CD14-positive monocyte (primary cell): ENCODE results near the gene RBFOX1. TPM values are rescaled to one million over a fixed set of nuclear protein-coding genes. Genes with fewer than 3 reads are reported as not detected.

Experiments
- DNase-seq, 3 donors: peaks; one replicate each; pipeline ENCODE4 v3.0.0-alpha.2; 2011 to 2022
- H2AFZ ChIP-seq: 2 replicates; pipeline ENCODE4 v1.6.0; 2012; ENCODE audit warnings: mild to moderate bottlenecking, low read depth, low read length, inconsistent platforms; ENCODE audit not compliant: insufficient read depth, poor library complexity, severe bottlenecking
- H3K27ac ChIP-seq, 2 donors: 1 replicate in 1 of 2; 2 replicates in 1 of 2; pipeline ENCODE4 v1.5.1; 2012 to 2013; ENCODE audit warnings: low read length in 2 of 2, control low read depth in 1 of 2, inconsistent platforms in 1 of 2, low read depth in 1 of 2, mild to moderate bottlenecking in 1 of 2
- H3K27me3 ChIP-seq, 2 donors: one replicate each; pipeline versions ENCODE4 v1.6.0 to v1.6.1; 2011 to 2013; ENCODE audit warnings: low read length in 2 of 2; ENCODE audit not compliant: control insufficient read depth in 2 of 2, insufficient read depth in 2 of 2
- H3K36me3 ChIP-seq, 2 donors: replicated peaks in 1 of 2; 1 replicate in 1 of 2; 2 replicates in 1 of 2; pipeline versions ENCODE4 v1.5.1 to v1.6.1; 2012 to 2013; ENCODE audit warnings: low read length in 2 of 2, control low read depth in 1 of 2, inconsistent platforms in 1 of 2, mild to moderate bottlenecking in 1 of 2; ENCODE audit not compliant: insufficient read depth in 2 of 2, control insufficient read depth in 1 of 2
- H3K4me1 ChIP-seq, 2 donors: 1 replicate in 1 of 2; 2 replicates in 1 of 2; pipeline versions ENCODE4 v1.5.1 to v1.6.1; 2012 to 2013; ENCODE audit warnings: low read length in 2 of 2, control low read depth in 1 of 2, inconsistent platforms in 1 of 2, mild to moderate bottlenecking in 1 of 2, moderate library complexity in 1 of 2; ENCODE audit not compliant: insufficient read depth in 2 of 2, control insufficient read depth in 1 of 2
- H3K4me2 ChIP-seq: replicated peaks from 2 replicates; pipeline ENCODE3; 2012; ENCODE audit warnings: low read length, moderate library complexity, mild to moderate bottlenecking; ENCODE audit not compliant: poor library complexity, severe bottlenecking; ENCODE audit errors: extremely low read depth
- H3K4me3 ChIP-seq, 3 experiments: fragments of 200-600 bp in 1 of 3; sonication (generic) in 1 of 3; replicated peaks in 1 of 3; 1 replicate in 2 of 3; 2 replicates in 1 of 3; pipeline ENCODE4 v1.5.1; 2011 to 2013; ENCODE audit warnings: low read length in 3 of 3, mild to moderate bottlenecking in 3 of 3, control low read depth in 2 of 3, low read depth in 2 of 3, inconsistent platforms in 1 of 3, moderate library complexity in 1 of 3
- H3K79me2 ChIP-seq: 2 replicates; pipeline ENCODE4 v1.6.0; 2012; ENCODE audit warnings: mild to moderate bottlenecking, control low read depth, inconsistent platforms, low read length, moderate library complexity; ENCODE audit not compliant: insufficient read depth
- H3K9ac ChIP-seq: 2 replicates; pipeline ENCODE4 v1.6.0; 2017; ENCODE audit warnings: low read length, mild to moderate bottlenecking; ENCODE audit not compliant: insufficient read depth, poor library complexity, severe bottlenecking
- H3K9me3 ChIP-seq, 2 donors: replicated peaks in 1 of 2; 1 replicate in 1 of 2; 2 replicates in 1 of 2; pipeline versions ENCODE4 v1.5.1 to v1.6.1; 2012 to 2013; ENCODE audit warnings: low read length in 2 of 2, control low read depth in 1 of 2; ENCODE audit not compliant: control insufficient read depth in 1 of 2, insufficient read depth in 1 of 2
- H4K20me1 ChIP-seq: 2 replicates; pipeline ENCODE4 v1.6.0; 2012; ENCODE audit warnings: mild to moderate bottlenecking, low read length, control low read depth, moderate library complexity; ENCODE audit not compliant: insufficient read depth
- H3K27ac Mint-ChIP-seq, 7 donors: one replicate each; pipeline ENCODE4 v1.8.0; 2020; ENCODE audit warnings: mild to moderate bottlenecking in 7 of 7, mixed read lengths in 7 of 7, moderate library complexity in 6 of 7, inconsistent platforms in 2 of 7
- H3K27me3 Mint-ChIP-seq, 3 donors: one replicate each; pipeline ENCODE4 v1.8.0; 2021 to 2022; ENCODE audit warnings: low read depth in 3 of 3, mild to moderate bottlenecking in 3 of 3, mixed read lengths in 3 of 3, moderate library complexity in 3 of 3, inconsistent platforms in 1 of 3
- H3K36me3 Mint-ChIP-seq, 2 donors: one replicate each; pipeline ENCODE4 v1.8.0; 2020; ENCODE audit warnings: mixed read lengths in 2 of 2, inconsistent platforms in 1 of 2, mild to moderate bottlenecking in 1 of 2
- H3K4me1 Mint-ChIP-seq: one replicate; pipeline ENCODE4 v1.8.0; 2020; ENCODE audit warnings: mild to moderate bottlenecking, mixed read lengths
- H3K4me3 Mint-ChIP-seq, 2 donors: one replicate each; pipeline ENCODE4 v1.8.0; 2020; ENCODE audit warnings: mild to moderate bottlenecking in 2 of 2, mixed read lengths in 2 of 2, moderate library complexity in 1 of 2
- H3K9me3 Mint-ChIP-seq, 7 donors: one replicate each; pipeline ENCODE4 v1.8.0; 2020 to 2022; ENCODE audit warnings: mixed read lengths in 7 of 7, mild to moderate bottlenecking in 6 of 7, moderate library complexity in 6 of 7, inconsistent platforms in 2 of 7
- WGBS: methylation state at CpG from one replicate; pipeline ENCODE4 v1.1.5; 2013; ENCODE audit warnings: missing lambda C conversion rate; ENCODE audit not compliant: insufficient coverage; 5-methylcytosine and 5-hydroxymethylcytosine counted together
- intact Hi-C, 2 donors: fragments of 100-400 bp; cut with micrococcal nuclease; formaldehyde crosslinking; loops; one replicate each; pipeline versions ENCODE4 v1.15.0 to v1.15.1; 2023
- polyA plus RNA-seq, 3 donors: library from polyadenylated mRNA; depleted of rRNA in 1 of 3; unstranded in 2 of 3; stranded (reverse) in 1 of 3; fragments of 300-500 nt in 2 of 3; fragments of >200 nt in 1 of 3; fragmentation: Illumina TruSeq in 2 of 3; gene quantifications; 1 replicate in 2 of 3; 2 replicates in 1 of 3; pipeline ENCODE4 v1.2.3, GENCODE V29; 2012 to 2021
- TF ChIP-seq, protein P1 (sequence below): fragments of 200-600 bp; IDR thresholded peaks from one replicate; pipeline ENCODE4 v1.8.0; 2022; ENCODE audit warnings: antibody characterized with exemption, mild to moderate bottlenecking

RBFOX1 gene
- polyA plus RNA-seq, 3 donors, result not detected

DNA sequence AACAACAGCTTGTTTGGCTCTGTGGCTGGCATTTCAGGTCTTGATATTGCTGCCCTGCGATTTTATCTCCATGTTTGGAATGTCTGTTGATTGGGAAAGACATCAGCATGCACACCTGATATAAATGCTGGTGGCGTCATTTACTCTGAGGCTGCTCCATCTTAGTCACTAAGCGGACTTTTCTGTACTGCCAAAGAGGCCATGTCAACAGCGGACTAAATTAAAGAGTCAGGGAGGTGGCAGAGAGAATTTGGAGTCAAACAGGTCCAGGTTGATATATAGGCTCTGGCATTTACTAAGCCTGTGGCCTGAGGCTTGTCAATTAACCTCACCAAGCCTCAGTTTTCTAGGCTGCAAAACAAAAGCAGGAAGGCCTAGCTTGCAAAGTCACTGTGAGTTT is 6.2 kb downstream of the RBFOX1 start:
- Mint-ChIP-seq H3K9me3 (peaks cover 0 to 5% (median 2%) of the 10 kb centered on the region in 7 donors), H3K27me3 (peaks cover 0 to 6% (median 0%) of the 10 kb centered on the region in 3 donors), H3K27ac (no peak overlapping the region), H3K36me3 (no peaks in the 10 kb centered on the region), H3K4me1 (no peaks in the 10 kb centered on the region), H3K4me3 (no peak overlapping the region)
- Histone ChIP-seq H2AFZ (no peak overlapping the region), H3K9ac (no peak overlapping the region), H3K4me3 (no peak overlapping the region), H3K4me2 (no peak overlapping the region), H3K36me3 (no peaks in the 10 kb centered on the region), H3K4me1 (no peaks in the 10 kb centered on the region), H3K79me2 (no peaks in the 10 kb centered on the region), H3K27me3 (no peaks in the 10 kb centered on the region), H4K20me1 (no peaks in the 10 kb centered on the region), H3K27ac (no peak overlapping the region), H3K9me3 (no peaks in the 10 kb centered on the region)
- intact Hi-C loops, result no loop called here
- TF ChIP-seq, protein P1, sequence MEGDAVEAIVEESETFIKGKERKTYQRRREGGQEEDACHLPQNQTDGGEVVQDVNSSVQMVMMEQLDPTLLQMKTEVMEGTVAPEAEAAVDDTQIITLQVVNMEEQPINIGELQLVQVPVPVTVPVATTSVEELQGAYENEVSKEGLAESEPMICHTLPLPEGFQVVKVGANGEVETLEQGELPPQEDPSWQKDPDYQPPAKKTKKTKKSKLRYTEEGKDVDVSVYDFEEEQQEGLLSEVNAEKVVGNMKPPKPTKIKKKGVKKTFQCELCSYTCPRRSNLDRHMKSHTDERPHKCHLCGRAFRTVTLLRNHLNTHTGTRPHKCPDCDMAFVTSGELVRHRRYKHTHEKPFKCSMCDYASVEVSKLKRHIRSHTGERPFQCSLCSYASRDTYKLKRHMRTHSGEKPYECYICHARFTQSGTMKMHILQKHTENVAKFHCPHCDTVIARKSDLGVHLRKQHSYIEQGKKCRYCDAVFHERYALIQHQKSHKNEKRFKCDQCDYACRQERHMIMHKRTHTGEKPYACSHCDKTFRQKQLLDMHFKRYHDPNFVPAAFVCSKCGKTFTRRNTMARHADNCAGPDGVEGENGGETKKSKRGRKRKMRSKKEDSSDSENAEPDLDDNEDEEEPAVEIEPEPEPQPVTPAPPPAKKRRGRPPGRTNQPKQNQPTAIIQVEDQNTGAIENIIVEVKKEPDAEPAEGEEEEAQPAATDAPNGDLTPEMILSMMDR, result no peak
- 100% methylated on average over 3 of the region's 4 CpGs for WGBS
- DNase-seq, result no peak

DNA sequence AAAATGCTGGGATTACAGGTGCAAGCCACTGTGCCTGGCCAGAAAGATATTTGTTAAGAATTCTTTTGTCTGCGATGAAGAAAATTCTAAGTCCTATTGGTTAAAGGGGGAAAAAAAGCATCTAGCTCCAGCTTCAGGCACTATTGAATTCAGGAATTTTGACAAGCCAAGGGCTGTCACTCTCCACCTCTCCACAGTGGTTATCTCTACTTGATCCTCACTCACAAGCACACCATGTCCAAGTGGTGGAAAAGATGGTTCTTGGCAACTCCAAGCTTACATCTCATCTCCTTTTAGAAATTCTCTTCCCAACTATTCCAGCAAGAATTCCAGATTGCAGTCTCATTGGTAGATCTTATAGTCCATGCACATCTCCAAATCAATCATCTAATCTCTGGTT is 7.1 kb downstream of the RBFOX1 start:
- no peak overlapping the region for H3K4me3 ChIP-seq
- H3K9ac ChIP-seq, result no peak overlapping the region
- no peaks in the 10 kb centered on the region for H3K36me3 ChIP-seq
- H3K4me1 ChIP-seq, result no peaks in the 10 kb centered on the region
- no peaks in the 10 kb centered on the region for H4K20me1 ChIP-seq
- intact Hi-C loops, result no loop called here
- H3K36me3 Mint-ChIP-seq, result no peaks in the 10 kb centered on the region
- no peaks in the 10 kb centered on the region for H3K79me2 ChIP-seq
- no peaks in the 10 kb centered on the region for H3K9me3 ChIP-seq
- no peak overlapping the region for H3K4me2 ChIP-seq
- no peaks in the 10 kb centered on the region for H3K27me3 ChIP-seq
- TF ChIP-seq, protein P1, result no peak
- no peak overlapping the region for H3K4me3 Mint-ChIP-seq
- no peak overlapping the region for H2AFZ ChIP-seq
- peaks cover 0 to 6% (median 0%) of the 10 kb centered on the region in 3 donors for H3K27me3 Mint-ChIP-seq
- WGBS, result no CpG with 5 or more reads among the region's 1 CpG
- no peak overlapping the region for H3K27ac ChIP-seq
- no peak for DNase-seq
- no peak overlapping the region for H3K27ac Mint-ChIP-seq
- H3K9me3 Mint-ChIP-seq, result peaks cover 0 to 5% (median 2%) of the 10 kb centered on the region in 7 donors
- no peaks in the 10 kb centered on the region for H3K4me1 Mint-ChIP-seq
